ENCODE results near the gene MYO9A.

Gene MYO9A

GRCh38 chr15:71784719-71785118 is 333.2 kb downstream of the MYO9A start:
- DNase-seq (ENCODE audit: low spot score in 2 of 2) = peak in 1 of 2 experiments; percentile 73
- in situ Hi-C loops (cut with MboI; ENCODE audit: low sequenced_read_pairs) = no loop called here
- no peaks in the 10 kb centered on the region for H3K4me1 ChIP-seq

DNA sequence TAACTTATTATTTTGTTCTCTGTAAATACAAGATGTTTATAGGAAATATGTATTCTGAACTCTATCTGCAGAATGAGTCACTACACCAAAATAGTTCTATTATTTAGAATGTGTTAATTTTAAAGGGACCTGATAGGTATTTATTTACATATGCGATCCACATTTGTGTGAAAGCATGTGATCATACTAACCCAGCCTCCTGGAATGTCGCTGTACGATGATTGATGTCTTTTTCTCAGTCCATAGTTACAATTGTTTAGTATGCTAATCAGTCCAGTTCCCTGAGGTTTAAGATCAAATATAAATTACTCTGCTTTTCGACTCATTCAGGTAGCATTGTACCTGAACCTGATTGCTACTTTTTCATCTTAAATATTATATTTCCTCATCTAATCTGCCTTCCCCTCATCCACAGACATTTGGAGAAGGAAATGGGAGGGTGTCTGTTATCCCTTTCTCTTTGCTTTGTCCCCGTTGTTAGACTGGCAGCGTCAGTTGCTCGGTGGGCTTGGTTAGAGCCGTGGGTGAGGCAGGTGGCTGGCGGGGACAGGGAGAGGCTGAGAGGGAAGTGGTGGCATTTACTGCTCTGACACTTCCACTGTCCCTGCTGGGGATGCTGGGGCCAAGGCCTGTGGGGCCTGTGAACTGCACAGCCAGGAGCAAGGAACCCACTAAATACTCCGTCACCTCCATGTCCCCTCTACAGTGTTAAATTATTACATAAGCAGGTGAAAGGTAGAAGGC is 335.4 kb downstream of the MYO9A start:
- no peaks in the 10 kb centered on the region for H3K4me1 ChIP-seq
- no peaks in the 10 kb centered on the region for H3K36me3 ChIP-seq (replicated peaks)
- H3K9me3 ChIP-seq = no peaks in the 10 kb centered on the region
- DNase-seq (ENCODE audit: low spot score in 2 of 2) = peak in 1 of 2 experiments; percentile 16
- in situ Hi-C loops (cut with MboI; ENCODE audit: low sequenced_read_pairs) = no loop called here
- H3K27me3 ChIP-seq (ENCODE audit: low read depth) = no peaks in the 10 kb centered on the region
- no peak overlapping the region for H3K4me3 ChIP-seq

More at GRCh38 chr15:71784719-71785118, 333.2 kb downstream of the MYO9A start:
- Histone ChIP-seq H3K27me3 (ENCODE audit: low read depth) (no peaks in the 10 kb centered on the region), H3K4me3 (no peak overlapping the region), H3K36me3 (replicated peaks) (no peaks in the 10 kb centered on the region), H3K9me3 (no peaks in the 10 kb centered on the region)

GRCh38 chr15:71781965-71782265 is 336.0 kb downstream of the MYO9A start:
- Histone ChIP-seq H3K9me3 (no peaks in the 10 kb centered on the region), H3K27me3 (ENCODE audit: low read depth) (no peaks in the 10 kb centered on the region), H3K4me1 (no peaks in the 10 kb centered on the region), H3K36me3 (replicated peaks) (no peaks in the 10 kb centered on the region), H3K4me3 (no peak overlapping the region)
- DNase-seq (ENCODE audit: low spot score in 2 of 2) = peak in 1 of 2 experiments; percentile 6
- in situ Hi-C loops (cut with MboI; ENCODE audit: low sequenced_read_pairs) = no loop called here

DNA sequence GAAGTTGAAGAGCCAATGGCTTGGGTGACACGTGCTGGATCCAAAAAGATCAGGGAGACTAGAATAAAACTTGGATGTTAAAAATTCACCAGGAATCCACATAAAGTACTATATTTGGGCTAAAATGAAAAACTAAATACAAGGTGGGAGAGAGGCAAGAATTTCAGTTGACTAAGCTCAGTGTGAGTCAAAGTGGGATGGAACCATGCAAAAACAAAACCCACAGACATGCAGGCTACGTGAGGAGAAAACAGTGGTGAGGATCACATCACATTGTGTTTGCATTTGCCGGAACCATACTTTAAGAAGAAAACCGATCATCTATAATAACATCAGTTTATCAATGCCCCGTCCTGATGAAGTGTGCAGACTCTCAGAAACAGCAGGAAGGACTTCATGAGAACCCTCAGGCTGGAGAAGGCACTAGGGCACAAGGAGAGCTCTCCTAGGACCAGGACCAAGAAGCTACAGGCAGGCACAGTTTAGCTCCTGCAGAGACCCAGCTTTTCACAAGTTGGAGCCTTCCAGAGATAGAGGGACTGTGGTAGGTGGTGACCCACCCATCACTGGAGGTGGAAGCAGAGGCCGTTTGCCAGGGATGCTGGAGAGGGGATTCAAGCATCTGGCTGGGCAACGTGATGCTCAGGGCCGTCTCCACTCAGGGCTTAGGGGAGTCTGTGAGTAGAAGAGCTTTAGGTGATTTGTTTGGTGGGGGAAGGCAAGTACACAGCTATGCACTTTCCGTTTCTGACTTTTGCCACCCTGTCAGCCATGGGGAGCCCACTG is 336.6 kb downstream of the MYO9A start:
- Histone ChIP-seq H3K9me3 (no peaks in the 10 kb centered on the region), H3K36me3 (replicated peaks) (no peaks in the 10 kb centered on the region), H3K27me3 (ENCODE audit: low read depth) (no peaks in the 10 kb centered on the region), H3K4me3 (no peak overlapping the region), H3K4me1 (no peaks in the 10 kb centered on the region)
- no peak for DNase-seq (ENCODE audit: low spot score in 2 of 2)
- in situ Hi-C loops (cut with MboI; ENCODE audit: low sequenced_read_pairs) = no loop called here

- no peaks in the 10 kb centered on the region for H3K4me1 ChIP-seq
- no peaks in the 10 kb centered on the region for H3K36me3 ChIP-seq (replicated peaks)
- H3K4me3 ChIP-seq = no peak overlapping the region
- no peaks in the 10 kb centered on the region for H3K9me3 ChIP-seq
- DNase-seq (ENCODE audit: low spot score in 2 of 2) = peak; percentile 72 to 74
- in situ Hi-C loops (cut with MboI; ENCODE audit: low sequenced_read_pairs) = no loop called here
- H3K27me3 ChIP-seq (ENCODE audit: low read depth) = no peaks in the 10 kb centered on the region
Measured at GRCh38 chr15:71780115-71780976, 337.6 kb downstream of the MYO9A start.

GRCh38 chr15:71779073-71779797 is 338.7 kb downstream of the MYO9A start:
- no peak for DNase-seq (ENCODE audit: low spot score in 2 of 2)
- Histone ChIP-seq H3K36me3 (replicated peaks) (no peaks in the 10 kb centered on the region), H3K4me1 (no peaks in the 10 kb centered on the region), H3K27me3 (ENCODE audit: low read depth) (no peaks in the 10 kb centered on the region), H3K9me3 (no peaks in the 10 kb centered on the region), H3K4me3 (no peak overlapping the region)
- in situ Hi-C loops (cut with MboI; ENCODE audit: low sequenced_read_pairs) = no loop called here

DNA sequence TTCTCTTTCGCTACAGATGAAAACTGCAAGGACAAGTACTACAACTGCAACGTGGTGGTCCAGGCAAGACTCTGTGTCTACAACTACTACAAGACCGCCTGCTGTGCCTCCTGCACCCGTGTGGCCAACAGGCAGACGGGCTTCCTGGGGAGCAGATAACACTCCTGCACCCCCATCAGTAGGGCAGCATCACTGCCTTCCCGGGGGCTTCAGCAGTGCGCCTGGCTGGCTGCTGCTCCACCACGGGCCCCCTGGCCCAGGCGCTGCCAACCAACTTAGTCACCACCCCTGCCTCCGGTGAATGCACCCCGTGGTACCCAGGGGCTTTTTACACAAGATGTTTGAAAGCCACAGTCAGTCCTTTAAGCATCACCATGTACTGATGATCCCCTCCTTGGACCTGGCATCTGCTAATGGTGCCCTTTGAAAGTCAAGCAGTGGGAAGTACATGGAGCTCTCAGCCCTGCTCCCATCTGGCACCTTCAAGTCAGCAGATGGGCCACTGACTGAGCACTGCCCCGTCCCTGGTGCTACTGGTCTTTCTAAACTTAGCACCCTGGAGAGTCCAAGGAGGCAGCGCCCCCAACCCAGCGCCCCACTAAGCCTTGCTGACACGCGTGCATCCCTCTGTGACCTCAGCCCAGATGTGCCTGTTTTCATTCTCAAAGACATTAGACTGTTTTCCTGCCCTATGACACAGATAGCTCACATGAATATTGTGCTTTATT is 340.6 kb downstream of the MYO9A start:
- no peaks in the 10 kb centered on the region for H3K27me3 ChIP-seq (ENCODE audit: low read depth)
- DNase-seq (ENCODE audit: low spot score in 2 of 2) = no peak
- no peaks in the 10 kb centered on the region for H3K36me3 ChIP-seq (replicated peaks)
- in situ Hi-C loops (cut with MboI; ENCODE audit: low sequenced_read_pairs) = no loop called here
- H3K9me3 ChIP-seq = no peaks in the 10 kb centered on the region
- H3K4me3 ChIP-seq = no peak overlapping the region
- H3K4me1 ChIP-seq = no peaks in the 10 kb centered on the region

DNA sequence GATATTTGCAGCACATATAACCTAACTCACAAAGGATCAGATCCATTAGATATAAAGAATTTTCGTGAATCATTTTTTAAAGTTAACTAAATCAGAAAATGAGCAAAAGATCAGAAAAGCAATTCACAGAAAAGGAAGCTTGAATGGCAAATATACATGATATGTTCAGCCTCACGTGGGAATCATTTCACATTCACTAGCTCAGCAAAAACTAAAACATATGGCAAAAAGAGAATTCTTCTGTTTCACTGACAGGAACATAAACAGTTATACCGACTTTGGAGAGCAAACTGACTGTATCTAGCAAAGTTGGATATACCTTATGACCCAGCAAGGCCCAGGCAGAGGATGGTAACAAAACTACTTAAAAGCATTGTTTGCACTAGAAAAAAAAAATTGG is 341.6 kb downstream of the MYO9A start:
- no peak for DNase-seq (ENCODE audit: low spot score in 2 of 2)
- Histone ChIP-seq H3K27me3 (ENCODE audit: low read depth) (no peaks in the 10 kb centered on the region), H3K9me3 (no peaks in the 10 kb centered on the region), H3K4me1 (no peaks in the 10 kb centered on the region), H3K4me3 (no peak overlapping the region), H3K36me3 (replicated peaks) (no peaks in the 10 kb centered on the region)
- in situ Hi-C loops (cut with MboI; ENCODE audit: low sequenced_read_pairs) = no loop called here

- no peak overlapping the region for H3K4me3 ChIP-seq
- in situ Hi-C loops (cut with MboI; ENCODE audit: low sequenced_read_pairs) = no loop called here
Measured at GRCh38 chr15:71775856-71776255, 342.1 kb downstream of the MYO9A start.

DNA sequence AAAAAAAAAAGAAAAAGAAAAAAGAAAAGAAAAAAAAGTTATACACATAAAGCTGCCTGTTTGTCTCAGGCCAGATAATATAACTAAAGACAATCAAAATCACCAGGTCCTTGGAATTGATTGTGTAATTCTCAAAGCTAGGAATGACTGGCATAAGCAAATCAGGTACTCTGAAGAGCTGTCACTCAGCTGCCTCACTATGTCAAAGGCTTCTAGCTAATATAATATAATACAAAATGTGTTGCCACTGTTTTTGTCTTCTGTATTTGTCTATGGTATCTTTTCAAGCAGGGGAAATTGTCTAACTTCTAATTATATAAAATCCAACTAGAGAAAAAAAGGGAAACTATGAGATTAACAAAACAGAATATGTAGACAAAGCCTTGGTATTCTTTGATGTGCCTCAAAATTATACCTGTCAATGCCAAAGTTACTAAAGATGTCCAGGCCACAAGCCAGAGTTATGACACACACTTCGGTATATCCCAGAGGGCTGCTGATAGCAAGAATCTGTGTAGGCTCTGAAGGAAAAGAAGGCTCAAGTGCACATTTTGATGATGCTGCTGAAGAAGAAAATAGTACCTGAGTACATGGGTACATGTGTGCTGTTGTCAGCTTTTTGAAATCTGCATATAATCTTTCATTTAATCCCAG is 344.6 kb downstream of the MYO9A start:
- no peak for DNase-seq (ENCODE audit: low spot score in 2 of 2)
- Histone ChIP-seq H3K36me3 (replicated peaks) (no peaks in the 10 kb centered on the region), H3K27me3 (ENCODE audit: low read depth) (no peaks in the 10 kb centered on the region), H3K4me3 (no peak overlapping the region), H3K9me3 (no peaks in the 10 kb centered on the region), H3K4me1 (no peaks in the 10 kb centered on the region)
- in situ Hi-C loops (cut with MboI; ENCODE audit: low sequenced_read_pairs) = no loop called here

More at GRCh38 chr15:71775856-71776255, 342.1 kb downstream of the MYO9A start:
- no peaks in the 10 kb centered on the region for H3K36me3 ChIP-seq (replicated peaks)
- DNase-seq (ENCODE audit: low spot score in 2 of 2) = no peak
- no peaks in the 10 kb centered on the region for H3K4me1 ChIP-seq
- H3K9me3 ChIP-seq = no peaks in the 10 kb centered on the region
- no peaks in the 10 kb centered on the region for H3K27me3 ChIP-seq (ENCODE audit: low read depth)

Data from HAP-1 (cell line).